Measurements from ENCODE around the gene DNAJA2. TPM values are rescaled to one million over a fixed set of nuclear protein-coding genes. Genes with fewer than 3 reads are reported as not detected.

DNAJA2 gene
- polyA plus RNA-seq, 1 donor (not counting 4 experiments of a cell fraction or from before 2014, with no cell fraction given) = 36.3 TPM

- no peak for TF ChIP-seq EZH2 (IDR thresholded peaks at IDR 0.05; ENCODE audit: low read length)
- no peak for TF ChIP-seq CTCF (optimal IDR thresholded peaks at IDR 0.05 in 1 of 3, IDR thresholded peaks at IDR 0.05 in 1 of 3, conservative IDR thresholded peaks at IDR 0.05 in 1 of 3; ENCODE audit: extremely low read depth in 1 of 3, insufficient read depth in 2 of 3, low read length in 3 of 3)
- H3K36me3 ChIP-seq (ENCODE audit: control insufficient read depth in 2 of 2, extremely low read depth in 1 of 2, insufficient read depth in 2 of 2, low read length in 2 of 2) = peaks cover 16 to 47% of the 10 kb centered on the region in 2 experiments
- no peaks in the 10 kb centered on the region for H3K79me2 ChIP-seq (ENCODE audit: control insufficient read depth, insufficient read depth, low read length)
- FAIRE-seq = no peak
- no peaks in the 10 kb centered on the region for H3K9me1 ChIP-seq (ENCODE audit: control insufficient read depth, extremely low read depth, insufficient read depth, low read length)
- H4K20me1 ChIP-seq (ENCODE audit: control insufficient read depth, extremely low read depth, insufficient read depth, low read length) = no peaks in the 10 kb centered on the region
- no peak overlapping the region for H2AFZ ChIP-seq (ENCODE audit: control insufficient read depth, low read length)
- no peaks in the 10 kb centered on the region for H3K9me3 ChIP-seq (ENCODE audit: control insufficient read depth, low read depth, low read length)
- no peak overlapping the region for H3K9ac ChIP-seq (ENCODE audit: control insufficient read depth, extremely low read depth, insufficient read depth, low read length)
- no peaks in the 10 kb centered on the region for H3K4me1 ChIP-seq (ENCODE audit: control insufficient read depth, extremely low read depth, insufficient read depth, low read length)
- no peak overlapping the region for H3K27ac ChIP-seq (ENCODE audit: control insufficient read depth, insufficient read depth, low read length)
- dilution Hi-C loops (cut with MboI; ENCODE audit: extremely low pct_ligation_motif_present, low sequenced_read_pairs) = no loop called here
- no peak for DNase-seq (ENCODE audit: low read depth, low spot score)
- no peak overlapping the region for H3K4me2 ChIP-seq (ENCODE audit: control insufficient read depth, extremely low read depth, insufficient read depth, low read depth, low read length)
- H3K4me3 ChIP-seq (ENCODE audit: control insufficient read depth in 2 of 3, extremely low read depth in 1 of 3, insufficient read depth in 2 of 3, low read depth in 1 of 3, low read length in 3 of 3) = no peak overlapping the region
- no peaks in the 10 kb centered on the region for H3K27me3 ChIP-seq (ENCODE audit: control insufficient read depth, extremely low read depth, insufficient read depth, low read length)
Measured at GRCh38 chr16:46918400-46918799, 55.1 kb downstream of the DNAJA2 start.

GRCh38 chr16:46916980-46917379 lies 56.5 kb downstream of the DNAJA2 start:
- H3K36me3 ChIP-seq (ENCODE audit: control insufficient read depth in 2 of 2, extremely low read depth in 1 of 2, insufficient read depth in 2 of 2, low read length in 2 of 2) = peaks cover 14 to 39% of the 10 kb centered on the region in 2 experiments
- dilution Hi-C loops (cut with MboI; ENCODE audit: extremely low pct_ligation_motif_present, low sequenced_read_pairs) = no loop called here
- H3K27me3 ChIP-seq (ENCODE audit: control insufficient read depth, extremely low read depth, insufficient read depth, low read length) = no peaks in the 10 kb centered on the region
- no peaks in the 10 kb centered on the region for H3K9me1 ChIP-seq (ENCODE audit: control insufficient read depth, extremely low read depth, insufficient read depth, low read length)
- no peak overlapping the region for H3K9ac ChIP-seq (ENCODE audit: control insufficient read depth, extremely low read depth, insufficient read depth, low read length)
- DNase-seq (ENCODE audit: low read depth, low spot score) (no peak), FAIRE-seq (no peak)
- TF ChIP-seq CTCF (optimal IDR thresholded peaks at IDR 0.05 in 1 of 3, IDR thresholded peaks at IDR 0.05 in 1 of 3, conservative IDR thresholded peaks at IDR 0.05 in 1 of 3; ENCODE audit: extremely low read depth in 1 of 3, insufficient read depth in 2 of 3, low read length in 3 of 3) (no peak), EZH2 (IDR thresholded peaks at IDR 0.05; ENCODE audit: low read length) (no peak)
- H4K20me1 ChIP-seq (ENCODE audit: control insufficient read depth, extremely low read depth, insufficient read depth, low read length) = no peaks in the 10 kb centered on the region
- no peaks in the 10 kb centered on the region for H3K9me3 ChIP-seq (ENCODE audit: control insufficient read depth, low read depth, low read length)
- H3K27ac ChIP-seq (ENCODE audit: control insufficient read depth, insufficient read depth, low read length) = no peak overlapping the region
- H2AFZ ChIP-seq (ENCODE audit: control insufficient read depth, low read length) = no peak overlapping the region
- H3K79me2 ChIP-seq (ENCODE audit: control insufficient read depth, insufficient read depth, low read length) = no peaks in the 10 kb centered on the region
- H3K4me1 ChIP-seq (ENCODE audit: control insufficient read depth, extremely low read depth, insufficient read depth, low read length) = no peaks in the 10 kb centered on the region
- H3K4me2 ChIP-seq (ENCODE audit: control insufficient read depth, extremely low read depth, insufficient read depth, low read depth, low read length) = no peak overlapping the region
- H3K4me3 ChIP-seq (ENCODE audit: control insufficient read depth in 2 of 3, extremely low read depth in 1 of 3, insufficient read depth in 2 of 3, low read depth in 1 of 3, low read length in 3 of 3) = no peak overlapping the region
